ENCODE data around the gene GZMA.

DNA sequence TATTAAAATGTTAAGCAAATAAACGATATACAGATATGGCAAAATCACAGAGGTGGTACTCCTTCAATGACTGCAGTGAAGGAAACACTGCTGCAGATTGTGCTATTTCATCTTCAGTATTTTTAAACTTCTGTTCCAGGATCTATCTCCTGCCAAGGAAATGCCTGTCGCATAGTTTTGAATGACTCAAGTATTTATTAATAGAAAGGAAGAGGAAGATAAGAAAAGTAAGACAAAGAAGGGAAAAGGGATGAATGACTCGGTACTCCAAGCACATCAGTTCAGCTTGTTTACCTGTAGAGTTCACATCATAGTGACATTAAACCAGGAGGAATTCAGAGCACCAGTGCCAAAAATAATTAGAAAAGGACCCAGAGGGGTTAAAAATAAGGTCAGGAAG lies 52.4 kb downstream of the GZMA start:
- TF ChIP-seq CTCF (IDR thresholded peaks at IDR 0.05 in 4 of 5, conservative IDR thresholded peaks at IDR 0.05 in 1 of 5) (no peak), POLR2A (IDR thresholded peaks at IDR 0.05) (no peak)
